ENCODE results near the gene LMTK3. TPM values are rescaled to one million over a fixed set of nuclear protein-coding genes. Genes with fewer than 3 reads are reported as not detected.

The LMTK3 gene
- total and polyA plus RNA-seq, 9 of the 15 experiments (the other 6 are each of a cell fraction or from before 2014, with no cell fraction given), result 0.35 to 12.3 (median 2.0) TPM; not detected in 2

DNA sequence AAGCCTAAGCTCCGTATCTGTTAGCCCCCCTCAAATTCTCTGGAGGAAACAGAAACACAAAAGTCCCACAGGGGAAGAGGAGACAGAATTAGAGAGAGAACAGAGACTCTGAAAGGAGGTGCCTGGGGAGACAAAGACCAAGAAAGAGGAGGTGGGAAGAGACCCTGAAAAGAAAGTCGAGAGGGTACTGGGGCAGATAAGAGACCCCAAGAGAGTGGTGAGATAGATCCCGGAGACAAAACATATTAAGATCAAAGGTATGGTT is 66.8 kb downstream of the LMTK3 start (continued):
- TF ChIP-seq, protein P1, sequence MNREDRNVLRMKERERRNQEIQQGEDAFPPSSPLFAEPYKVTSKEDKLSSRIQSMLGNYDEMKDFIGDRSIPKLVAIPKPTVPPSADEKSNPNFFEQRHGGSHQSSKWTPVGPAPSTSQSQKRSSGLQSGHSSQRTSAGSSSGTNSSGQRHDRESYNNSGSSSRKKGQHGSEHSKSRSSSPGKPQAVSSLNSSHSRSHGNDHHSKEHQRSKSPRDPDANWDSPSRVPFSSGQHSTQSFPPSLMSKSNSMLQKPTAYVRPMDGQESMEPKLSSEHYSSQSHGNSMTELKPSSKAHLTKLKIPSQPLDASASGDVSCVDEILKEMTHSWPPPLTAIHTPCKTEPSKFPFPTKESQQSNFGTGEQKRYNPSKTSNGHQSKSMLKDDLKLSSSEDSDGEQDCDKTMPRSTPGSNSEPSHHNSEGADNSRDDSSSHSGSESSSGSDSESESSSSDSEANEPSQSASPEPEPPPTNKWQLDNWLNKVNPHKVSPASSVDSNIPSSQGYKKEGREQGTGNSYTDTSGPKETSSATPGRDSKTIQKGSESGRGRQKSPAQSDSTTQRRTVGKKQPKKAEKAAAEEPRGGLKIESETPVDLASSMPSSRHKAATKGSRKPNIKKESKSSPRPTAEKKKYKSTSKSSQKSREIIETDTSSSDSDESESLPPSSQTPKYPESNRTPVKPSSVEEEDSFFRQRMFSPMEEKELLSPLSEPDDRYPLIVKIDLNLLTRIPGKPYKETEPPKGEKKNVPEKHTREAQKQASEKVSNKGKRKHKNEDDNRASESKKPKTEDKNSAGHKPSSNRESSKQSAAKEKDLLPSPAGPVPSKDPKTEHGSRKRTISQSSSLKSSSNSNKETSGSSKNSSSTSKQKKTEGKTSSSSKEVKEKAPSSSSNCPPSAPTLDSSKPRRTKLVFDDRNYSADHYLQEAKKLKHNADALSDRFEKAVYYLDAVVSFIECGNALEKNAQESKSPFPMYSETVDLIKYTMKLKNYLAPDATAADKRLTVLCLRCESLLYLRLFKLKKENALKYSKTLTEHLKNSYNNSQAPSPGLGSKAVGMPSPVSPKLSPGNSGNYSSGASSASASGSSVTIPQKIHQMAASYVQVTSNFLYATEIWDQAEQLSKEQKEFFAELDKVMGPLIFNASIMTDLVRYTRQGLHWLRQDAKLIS (CRISPR knock-in tag; IDR thresholded peaks at IDR 0.05), result no peak; the same call in 1 of the 2 replicates
- TF ChIP-seq SMARCA5 (IDR thresholded peaks at IDR 0.05) (0 out of 2 replicates have a peak, but pooled peaks have one; percentile 27), KLF13 (tag; IDR thresholded peaks at IDR 0.05; ENCODE audit: borderline replicate concordance, low read depth) (no peak), ZNF79 (CRISPR knock-in tag; IDR thresholded peaks at IDR 0.05; ENCODE audit: low read depth) (no peak), NCOA1 (IDR thresholded peaks at IDR 0.05; ENCODE audit: low read depth) (no peak), NCOR1 (IDR thresholded peaks at IDR 0.05) (no peak), CAMTA2 (CRISPR knock-in tag; conservative IDR thresholded peaks at IDR 0.05) (0 out of 2 replicates have a peak, but pooled peaks have one; percentile 40), ZNF780A (CRISPR knock-in tag; IDR thresholded peaks at IDR 0.05) (no peak), TRIM28 (IDR thresholded peaks at IDR 0.05) (no peak), MTF1 (CRISPR knock-in tag; IDR thresholded peaks at IDR 0.05; ENCODE audit: borderline replicate concordance) (no peak), TARDBP (IDR thresholded peaks at IDR 0.05) (no peak)
- TF ChIP-seq, protein P2, sequence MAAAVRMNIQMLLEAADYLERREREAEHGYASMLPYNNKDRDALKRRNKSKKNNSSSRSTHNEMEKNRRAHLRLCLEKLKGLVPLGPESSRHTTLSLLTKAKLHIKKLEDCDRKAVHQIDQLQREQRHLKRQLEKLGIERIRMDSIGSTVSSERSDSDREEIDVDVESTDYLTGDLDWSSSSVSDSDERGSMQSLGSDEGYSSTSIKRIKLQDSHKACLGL (CRISPR knock-in tag; IDR thresholded peaks at IDR 0.05; ENCODE audit: borderline replicate concordance, poor library complexity, severe bottlenecking), result no peak
- TF ChIP-seq, protein P3, sequence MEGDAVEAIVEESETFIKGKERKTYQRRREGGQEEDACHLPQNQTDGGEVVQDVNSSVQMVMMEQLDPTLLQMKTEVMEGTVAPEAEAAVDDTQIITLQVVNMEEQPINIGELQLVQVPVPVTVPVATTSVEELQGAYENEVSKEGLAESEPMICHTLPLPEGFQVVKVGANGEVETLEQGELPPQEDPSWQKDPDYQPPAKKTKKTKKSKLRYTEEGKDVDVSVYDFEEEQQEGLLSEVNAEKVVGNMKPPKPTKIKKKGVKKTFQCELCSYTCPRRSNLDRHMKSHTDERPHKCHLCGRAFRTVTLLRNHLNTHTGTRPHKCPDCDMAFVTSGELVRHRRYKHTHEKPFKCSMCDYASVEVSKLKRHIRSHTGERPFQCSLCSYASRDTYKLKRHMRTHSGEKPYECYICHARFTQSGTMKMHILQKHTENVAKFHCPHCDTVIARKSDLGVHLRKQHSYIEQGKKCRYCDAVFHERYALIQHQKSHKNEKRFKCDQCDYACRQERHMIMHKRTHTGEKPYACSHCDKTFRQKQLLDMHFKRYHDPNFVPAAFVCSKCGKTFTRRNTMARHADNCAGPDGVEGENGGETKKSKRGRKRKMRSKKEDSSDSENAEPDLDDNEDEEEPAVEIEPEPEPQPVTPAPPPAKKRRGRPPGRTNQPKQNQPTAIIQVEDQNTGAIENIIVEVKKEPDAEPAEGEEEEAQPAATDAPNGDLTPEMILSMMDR (IDR thresholded peaks at IDR 0.05 in 2 of 3, conservative IDR thresholded peaks at IDR 0.05 in 1 of 3; ENCODE audit: insufficient read depth in 2 of 3, low read depth in 1 of 3, low read length in 3 of 3), result no peak
- TF ChIP-seq, protein P4, sequence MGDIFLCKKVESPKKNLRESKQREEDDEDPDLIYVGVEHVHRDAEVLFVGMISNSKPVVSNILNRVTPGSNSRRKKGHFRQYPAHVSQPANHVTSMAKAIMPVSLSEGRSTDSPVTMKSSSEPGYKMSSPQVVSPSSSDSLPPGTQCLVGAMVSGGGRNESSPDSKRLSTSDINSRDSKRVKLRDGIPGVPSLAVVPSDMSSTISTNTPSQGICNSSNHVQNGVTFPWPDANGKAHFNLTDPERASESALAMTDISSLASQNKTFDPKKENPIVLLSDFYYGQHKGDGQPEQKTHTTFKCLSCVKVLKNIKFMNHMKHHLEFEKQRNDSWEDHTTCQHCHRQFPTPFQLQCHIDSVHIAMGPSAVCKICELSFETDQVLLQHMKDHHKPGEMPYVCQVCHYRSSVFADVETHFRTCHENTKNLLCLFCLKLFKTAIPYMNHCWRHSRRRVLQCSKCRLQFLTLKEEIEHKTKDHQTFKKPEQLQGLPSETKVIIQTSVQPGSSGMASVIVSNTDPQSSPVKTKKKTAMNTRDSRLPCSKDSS (IDR thresholded peaks at IDR 0.05; ENCODE audit: low read depth, partially characterized antibody), result no peak
- TF ChIP-seq, protein P5, sequence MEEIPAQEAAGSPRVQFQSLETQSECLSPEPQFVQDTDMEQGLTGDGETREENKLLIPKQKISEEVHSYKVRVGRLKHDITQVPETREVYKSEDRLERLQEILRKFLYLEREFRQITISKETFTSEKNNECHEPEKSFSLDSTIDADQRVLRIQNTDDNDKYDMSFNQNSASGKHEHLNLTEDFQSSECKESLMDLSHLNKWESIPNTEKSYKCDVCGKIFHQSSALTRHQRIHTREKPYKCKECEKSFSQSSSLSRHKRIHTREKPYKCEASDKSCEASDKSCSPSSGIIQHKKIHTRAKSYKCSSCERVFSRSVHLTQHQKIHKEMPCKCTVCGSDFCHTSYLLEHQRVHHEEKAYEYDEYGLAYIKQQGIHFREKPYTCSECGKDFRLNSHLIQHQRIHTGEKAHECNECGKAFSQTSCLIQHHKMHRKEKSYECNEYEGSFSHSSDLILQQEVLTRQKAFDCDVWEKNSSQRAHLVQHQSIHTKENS (CRISPR knock-in tag; IDR thresholded peaks at IDR 0.05), result no peak
